Skeletal muscle tissue (tissue), 4 donors: ENCODE results near the gene BABAM2. TPM values are rescaled to one million over a fixed set of nuclear protein-coding genes. Genes with fewer than 3 reads are reported as not detected.
"Not testable (repeated sequence)": the region's sequence is repeated elsewhere in the genome, so short reads cannot be mapped to it uniquely, and the experiment has no call there.

ENCODE experiments used
- H3K27ac ChIP-seq: one replicate; pipeline ENCODE4 v1.7.0; 2013; ENCODE audit warnings: mild to moderate bottlenecking, low read depth, low read length, inconsistent platforms
- H3K27me3 ChIP-seq, 3 donors: one replicate each; pipeline ENCODE4 v1.7.0; 2013; ENCODE audit warnings: low read length in 3 of 3; ENCODE audit not compliant: control insufficient read depth in 3 of 3, insufficient read depth in 3 of 3
- H3K36me3 ChIP-seq, 3 donors: one replicate each; pipeline ENCODE4 v1.7.0; 2013; ENCODE audit warnings: low read length in 3 of 3; ENCODE audit not compliant: control insufficient read depth in 3 of 3, insufficient read depth in 3 of 3
- H3K4me1 ChIP-seq, 3 donors: one replicate each; pipeline ENCODE4 v1.7.0; 2013; ENCODE audit warnings: low read length in 3 of 3, mild to moderate bottlenecking in 3 of 3; ENCODE audit not compliant: control insufficient read depth in 3 of 3, insufficient read depth in 3 of 3
- H3K4me3 ChIP-seq, 3 donors: one replicate each; pipeline ENCODE4 v1.7.0; 2013; ENCODE audit warnings: low read length in 3 of 3
- H3K9ac ChIP-seq, 3 donors: one replicate each; pipeline ENCODE4 v1.7.0; 2013; ENCODE audit warnings: low read length in 3 of 3, mild to moderate bottlenecking in 3 of 3, moderate library complexity in 2 of 3, low read depth in 1 of 3
- H3K9me3 ChIP-seq, 3 donors: one replicate each; pipeline ENCODE4 v1.7.0; 2013; ENCODE audit warnings: low read length in 3 of 3; ENCODE audit not compliant: control insufficient read depth in 3 of 3
- total RNA-seq: library from RNA; depleted of rRNA; stranded (reverse); fragments of >200 nt; gene quantifications from one replicate; pipeline ENCODE4 v1.2.3, GENCODE V29; 2014
- donor health status: Osteomylitis.

BABAM2 gene
- total RNA-seq, 1 donor from 2014 or later: 24.0 TPM

- H3K4me3 ChIP-seq: no peak overlapping the region
- H3K4me1 ChIP-seq: peaks cover 2 to 4% (median 3%) of the 10 kb centered on the region in 3 donors
- H3K36me3 ChIP-seq: no peaks in the 10 kb centered on the region
- H3K27me3 ChIP-seq: no peaks in the 10 kb centered on the region
- no peaks in the 10 kb centered on the region for H3K9me3 ChIP-seq
- H3K9ac ChIP-seq: no peak overlapping the region
- H3K27ac ChIP-seq: no peak overlapping the region
These were observed 34.1 kb upstream of the BABAM2 start for GRCh38 chr2:27856386-27856785.

- Histone ChIP-seq H3K4me3 (no peak overlapping the region), H3K27ac (no peak overlapping the region), H3K9ac (no peak overlapping the region), H3K36me3 (no peaks in the 10 kb centered on the region), H3K27me3 (no peaks in the 10 kb centered on the region), H3K9me3 (no peaks in the 10 kb centered on the region), H3K4me1 (peaks cover 2 to 4% (median 3%) of the 10 kb centered on the region in 3 donors)
These were observed 33.6 kb upstream of the BABAM2 start for GRCh38 chr2:27856956-27857355.

- no peaks in the 10 kb centered on the region for H3K27me3 ChIP-seq
- no peak overlapping the region for H3K27ac ChIP-seq
- H3K4me3 ChIP-seq: no peak overlapping the region
- no peak overlapping the region for H3K9ac ChIP-seq
- H3K9me3 ChIP-seq: no peaks in the 10 kb centered on the region
- H3K4me1 ChIP-seq: peaks cover 2 to 4% (median 3%) of the 10 kb centered on the region in 3 donors
- no peaks in the 10 kb centered on the region for H3K36me3 ChIP-seq
These were observed 32.9 kb upstream of the BABAM2 start for GRCh38 chr2:27857417-27858172.

- H3K27me3 ChIP-seq: no peaks in the 10 kb centered on the region
- no peak overlapping the region for H3K4me3 ChIP-seq
- H3K27ac ChIP-seq: no peak overlapping the region
- no peaks in the 10 kb centered on the region for H3K4me1 ChIP-seq
- no peaks in the 10 kb centered on the region for H3K9me3 ChIP-seq
- H3K36me3 ChIP-seq: no peaks in the 10 kb centered on the region
- H3K9ac ChIP-seq: no peak overlapping the region
These were observed 30.4 kb upstream of the BABAM2 start for GRCh38 chr2:27860111-27860510.

GRCh38 chr2:27863146-27863545 lies 27.4 kb upstream of the BABAM2 start:
- no peak overlapping the region for H3K9ac ChIP-seq
- H3K27me3 ChIP-seq: no peaks in the 10 kb centered on the region
- no peak overlapping the region for H3K27ac ChIP-seq
- no peaks in the 10 kb centered on the region for H3K9me3 ChIP-seq
- no peaks in the 10 kb centered on the region for H3K36me3 ChIP-seq
- no peak overlapping the region for H3K4me3 ChIP-seq
- no peaks in the 10 kb centered on the region for H3K4me1 ChIP-seq

- not testable (repeated sequence) for H3K27ac ChIP-seq, H3K36me3 ChIP-seq, H3K9ac ChIP-seq, H3K9me3 ChIP-seq, H3K27me3 ChIP-seq, H3K4me3 ChIP-seq, H3K4me1 ChIP-seq
These were observed 26.6 kb upstream of the BABAM2 start for GRCh38 chr2:27863955-27864354.

- H3K9me3 ChIP-seq: no peaks in the 10 kb centered on the region
- no peak overlapping the region for H3K27ac ChIP-seq
- no peaks in the 10 kb centered on the region for H3K36me3 ChIP-seq
- H3K4me1 ChIP-seq: no peaks in the 10 kb centered on the region
- no peaks in the 10 kb centered on the region for H3K27me3 ChIP-seq
- H3K9ac ChIP-seq: no peak overlapping the region
- H3K4me3 ChIP-seq: no peak overlapping the region
These were observed 24.3 kb upstream of the BABAM2 start for GRCh38 chr2:27866237-27866636.

- no peaks in the 10 kb centered on the region for H3K36me3 ChIP-seq
- no peaks in the 10 kb centered on the region for H3K4me1 ChIP-seq
- H3K27me3 ChIP-seq: no peaks in the 10 kb centered on the region
- H3K9me3 ChIP-seq: no peaks in the 10 kb centered on the region
- H3K9ac ChIP-seq: no peak overlapping the region
- no peak overlapping the region for H3K27ac ChIP-seq
- H3K4me3 ChIP-seq: no peak overlapping the region
These were observed 20.8 kb upstream of the BABAM2 start for GRCh38 chr2:27869763-27870162.

- H3K4me3 ChIP-seq: no peak overlapping the region
- H3K27me3 ChIP-seq: no peaks in the 10 kb centered on the region
- no peak overlapping the region for H3K9ac ChIP-seq
- H3K9me3 ChIP-seq: no peaks in the 10 kb centered on the region
- H3K27ac ChIP-seq: no peak overlapping the region
- H3K4me1 ChIP-seq: no peaks in the 10 kb centered on the region
- no peaks in the 10 kb centered on the region for H3K36me3 ChIP-seq
These were observed 19.8 kb upstream of the BABAM2 start for GRCh38 chr2:27870724-27871123.

GRCh38 chr2:27871802-27872201 lies 18.7 kb upstream of the BABAM2 start:
- Histone ChIP-seq H3K4me3 (no peak overlapping the region), H3K4me1 (no peaks in the 10 kb centered on the region), H3K36me3 (no peaks in the 10 kb centered on the region), H3K9me3 (no peaks in the 10 kb centered on the region), H3K27ac (no peak overlapping the region), H3K27me3 (no peaks in the 10 kb centered on the region), H3K9ac (no peak overlapping the region)
